Thyroid gland (tissue), 4 donors: ENCODE measurements around the gene FHIP2A. TPM values are rescaled to one million over a fixed set of nuclear protein-coding genes. Genes with fewer than 3 reads are reported as not detected.

Experiments used
- DNase-seq, 2 donors: peaks; one replicate each; pipeline ENCODE4 v3.0.0-alpha.2; 2019
- H3K27ac ChIP-seq, 3 donors: fragments of 200-600 bp; sonication (generic); 1 replicate in 2 of 3; 2 replicates in 1 of 3; pipeline ENCODE4 v1.5.1; 2016 to 2019; ENCODE audit warnings: mild to moderate bottlenecking in 1 of 3, moderate library complexity in 1 of 3
- H3K27me3 ChIP-seq: fragments of 200-600 bp; sonication (generic); one replicate; pipeline ENCODE4 v1.5.1; 2019
- H3K36me3 ChIP-seq, 2 donors: fragments of 200-600 bp; sonication (generic); one replicate each; pipeline ENCODE4 v1.5.1; 2016 to 2019
- H3K4me1 ChIP-seq, 2 donors: fragments of 200-600 bp; sonication (generic); one replicate each; pipeline ENCODE4 v1.5.1; 2017 to 2019
- H3K4me3 ChIP-seq, 3 donors: fragments of 200-600 bp; sonication (generic); replicated peaks in 1 of 3; 1 replicate in 2 of 3; 2 replicates in 1 of 3; pipeline ENCODE4 v1.5.1; 2016; ENCODE audit warnings: mild to moderate bottlenecking in 1 of 3
- H3K9me3 ChIP-seq: fragments of 200-600 bp; sonication (generic); one replicate; pipeline ENCODE4 v1.5.1; 2017
- POLR2A ChIP-seq, 2 donors: fragments of 450-650 bp; IDR thresholded peaks; one replicate each; pipeline ENCODE4 v1.6.1; 2017; ENCODE audit warnings: antibody characterized with exemption in 2 of 2, mild to moderate bottlenecking in 2 of 2, moderate library complexity in 1 of 2
- WGBS, 2 donors: methylation state at CpG; one replicate each; pipeline ENCODE4 v1.1.5; 2017; 5-methylcytosine and 5-hydroxymethylcytosine counted together
- intact Hi-C: fragments of 100-400 bp; cut with DNase I; formaldehyde crosslinking; loops from one replicate; pipeline ENCODE4 v1.15.1; 2023
- total RNA-seq, 4 donors: library from RNA; depleted of rRNA; stranded (reverse); fragments of >200 nt; gene quantifications; one replicate each; pipeline ENCODE4 v1.2.3, GENCODE V29; 2016
- TF ChIP-seq, protein P1 (sequence below), 6 experiments: fragments of 200-600 bp in 3 of 6; fragments of 450-650 bp in 3 of 6; sonication (generic) in 3 of 6; IDR thresholded peaks; one replicate each; pipeline ENCODE4 v1.5.1; 2016 to 2019; ENCODE audit warnings: antibody characterized with exemption in 6 of 6, mild to moderate bottlenecking in 2 of 6, inconsistent platforms in 1 of 6, moderate library complexity in 1 of 6

FHIP2A gene
- total RNA-seq, 4 donors from 2014 or later: 37.8 to 52.3 (median 43.1) TPM

DNA sequence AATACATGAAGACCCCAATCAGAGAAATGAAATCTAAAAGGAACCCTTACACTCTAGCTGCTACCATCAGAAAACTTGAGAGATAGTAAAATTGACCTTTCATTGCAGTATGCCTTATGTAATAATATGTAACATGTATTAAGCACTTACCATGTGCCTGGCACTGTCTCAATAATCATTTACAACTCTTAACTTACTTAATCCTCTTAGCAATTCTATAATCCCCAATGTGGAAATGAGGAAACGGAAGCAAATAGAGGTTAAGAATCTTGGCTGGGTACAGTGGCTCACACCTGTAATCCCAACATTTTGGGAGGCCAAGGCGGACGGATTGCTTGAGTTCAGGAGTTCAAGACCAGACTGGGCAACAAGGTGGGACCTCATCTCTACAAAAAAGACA is 29.8 kb upstream of the FHIP2A start:
- WGBS, 2 donors: 97 to 99% methylated on average over 3 of the region's 3 CpGs
- intact Hi-C loops: no loop called here

DNA sequence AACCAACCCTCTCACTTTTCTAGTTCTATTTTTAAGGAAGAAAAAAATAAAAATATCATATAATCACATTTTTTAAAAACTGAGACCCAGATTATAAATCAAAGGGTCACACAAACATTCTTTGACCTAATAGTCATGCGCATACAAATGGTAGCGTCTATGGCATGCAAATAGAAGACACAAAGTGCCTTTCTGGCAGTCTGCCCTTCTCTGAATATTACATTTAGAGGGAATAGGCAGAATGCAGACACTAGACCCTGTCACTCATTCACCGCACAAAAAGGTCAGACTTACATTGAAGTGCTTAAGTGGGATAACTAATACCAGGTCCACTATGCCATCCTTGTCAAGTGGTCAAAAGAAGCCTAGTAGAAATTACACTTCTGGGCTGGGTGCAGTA is 26.5 kb upstream of the FHIP2A start:
- 94% methylated on average over 3 of the region's 3 CpGs for WGBS, 2 donors

More for the DNA sequence above, 29.8 kb upstream of the FHIP2A start:
- no peak overlapping the region for H3K4me3 ChIP-seq
- no peak for DNase-seq
- H3K36me3 ChIP-seq: no peaks in the 10 kb centered on the region
- no peaks in the 10 kb centered on the region for H3K4me1 ChIP-seq
- H3K27ac ChIP-seq: no peak overlapping the region
- H3K9me3 ChIP-seq: no peaks in the 10 kb centered on the region
- no peaks in the 10 kb centered on the region for H3K27me3 ChIP-seq
- TF ChIP-seq, protein P1, sequence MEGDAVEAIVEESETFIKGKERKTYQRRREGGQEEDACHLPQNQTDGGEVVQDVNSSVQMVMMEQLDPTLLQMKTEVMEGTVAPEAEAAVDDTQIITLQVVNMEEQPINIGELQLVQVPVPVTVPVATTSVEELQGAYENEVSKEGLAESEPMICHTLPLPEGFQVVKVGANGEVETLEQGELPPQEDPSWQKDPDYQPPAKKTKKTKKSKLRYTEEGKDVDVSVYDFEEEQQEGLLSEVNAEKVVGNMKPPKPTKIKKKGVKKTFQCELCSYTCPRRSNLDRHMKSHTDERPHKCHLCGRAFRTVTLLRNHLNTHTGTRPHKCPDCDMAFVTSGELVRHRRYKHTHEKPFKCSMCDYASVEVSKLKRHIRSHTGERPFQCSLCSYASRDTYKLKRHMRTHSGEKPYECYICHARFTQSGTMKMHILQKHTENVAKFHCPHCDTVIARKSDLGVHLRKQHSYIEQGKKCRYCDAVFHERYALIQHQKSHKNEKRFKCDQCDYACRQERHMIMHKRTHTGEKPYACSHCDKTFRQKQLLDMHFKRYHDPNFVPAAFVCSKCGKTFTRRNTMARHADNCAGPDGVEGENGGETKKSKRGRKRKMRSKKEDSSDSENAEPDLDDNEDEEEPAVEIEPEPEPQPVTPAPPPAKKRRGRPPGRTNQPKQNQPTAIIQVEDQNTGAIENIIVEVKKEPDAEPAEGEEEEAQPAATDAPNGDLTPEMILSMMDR (IDR thresholded peaks at IDR 0.05): no peak
- no peak for TF ChIP-seq POLR2A (IDR thresholded peaks at IDR 0.05)

DNA sequence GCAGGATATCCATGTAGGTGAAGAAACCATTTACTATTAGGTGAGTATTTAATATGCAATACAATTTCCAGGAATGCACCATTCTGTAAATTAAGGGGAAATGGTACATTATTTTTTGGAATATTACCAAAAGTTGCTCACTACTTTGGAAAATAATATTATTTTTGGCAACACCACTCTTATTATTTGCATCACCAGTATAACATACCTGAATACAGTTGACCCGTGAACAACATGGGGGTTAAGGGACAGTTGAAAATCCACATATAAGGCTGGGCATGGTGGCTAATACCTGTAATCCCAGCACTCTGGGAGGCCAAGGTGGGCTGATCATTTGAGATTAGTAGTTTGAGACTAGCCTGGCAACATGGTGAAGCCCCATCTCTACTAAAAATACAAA is 21.2 kb upstream of the FHIP2A start:
- no peak for DNase-seq
- Histone ChIP-seq H3K27ac (no peak overlapping the region), H3K9me3 (no peaks in the 10 kb centered on the region), H3K4me3 (no peak overlapping the region), H3K27me3 (no peaks in the 10 kb centered on the region), H3K36me3 (no peaks in the 10 kb centered on the region), H3K4me1 (no peaks in the 10 kb centered on the region)
- TF ChIP-seq, protein P1 (IDR thresholded peaks at IDR 0.05): no peak
- TF ChIP-seq POLR2A (IDR thresholded peaks at IDR 0.05): no peak
- WGBS, 2 donors: 92 to 100% methylated on average over 1 of the region's 1 CpG
- intact Hi-C loops: no loop called here

More for the DNA sequence above, 26.5 kb upstream of the FHIP2A start:
- intact Hi-C loops: no loop called here
- H3K4me3 ChIP-seq: no peak overlapping the region
- no peaks in the 10 kb centered on the region for H3K36me3 ChIP-seq
- TF ChIP-seq, protein P1 (IDR thresholded peaks at IDR 0.05): no peak
- no peak for TF ChIP-seq POLR2A (IDR thresholded peaks at IDR 0.05)
- DNase-seq: no peak
- no peak overlapping the region for H3K27ac ChIP-seq
- no peaks in the 10 kb centered on the region for H3K4me1 ChIP-seq
- no peaks in the 10 kb centered on the region for H3K9me3 ChIP-seq
- H3K27me3 ChIP-seq: no peaks in the 10 kb centered on the region

DNA sequence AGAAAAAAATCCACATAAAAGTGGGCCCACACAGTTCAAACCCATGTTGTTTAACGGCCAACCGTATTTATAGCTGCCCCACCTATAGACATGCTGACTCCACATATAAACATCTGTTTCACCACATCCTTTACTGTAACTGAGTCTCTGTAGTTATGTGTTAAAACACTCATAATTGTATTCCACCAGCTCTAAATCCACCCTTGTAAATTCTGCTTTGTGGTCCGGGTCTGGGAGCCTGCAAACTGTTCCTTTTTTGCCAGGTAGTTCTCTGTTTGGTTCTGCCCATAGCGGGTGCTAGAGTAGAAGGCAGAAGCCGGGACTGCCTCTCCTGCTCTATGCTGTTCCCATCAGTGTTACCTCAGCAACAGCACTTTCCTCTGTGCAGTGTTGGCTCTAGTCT is 20.2 kb upstream of the FHIP2A start:
- TF ChIP-seq, protein P1 (IDR thresholded peaks at IDR 0.05): no peak
- TF ChIP-seq POLR2A (IDR thresholded peaks at IDR 0.05): no peak
- Histone ChIP-seq H3K4me1 (no peaks in the 10 kb centered on the region), H3K4me3 (no peak overlapping the region), H3K9me3 (no peaks in the 10 kb centered on the region), H3K27me3 (no peaks in the 10 kb centered on the region), H3K27ac (no peak overlapping the region), H3K36me3 (no peaks in the 10 kb centered on the region)
- intact Hi-C loops: no loop called here
- DNase-seq: no peak
- WGBS, 2 donors: 84 to 86% methylated on average over 5 of the region's 5 CpGs

DNA sequence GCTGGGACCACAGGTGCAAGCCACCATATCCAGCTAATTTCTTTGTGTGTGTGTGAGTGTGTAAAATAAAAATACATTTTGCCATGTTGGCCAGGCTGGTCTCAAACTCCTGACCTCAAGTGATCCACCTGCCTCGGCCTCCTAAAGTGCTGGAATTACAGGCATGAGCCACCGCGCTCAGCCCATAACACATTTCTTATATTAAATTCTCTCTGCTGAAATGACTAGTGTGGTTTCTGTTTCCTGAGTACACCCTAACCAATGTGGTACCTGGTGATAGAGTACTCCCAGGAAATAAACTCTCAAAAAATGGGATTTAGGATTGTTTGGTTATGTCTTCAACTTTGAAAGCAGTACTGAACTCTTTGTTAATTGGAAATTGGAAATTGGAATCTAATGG is 19.4 kb upstream of the FHIP2A start:
- WGBS, 2 donors: 92 to 95% methylated on average over 3 of the region's 3 CpGs
- intact Hi-C loops: no loop called here
- no peak for TF ChIP-seq POLR2A (IDR thresholded peaks at IDR 0.05)
- TF ChIP-seq, protein P1 (IDR thresholded peaks at IDR 0.05): no peak

More for the DNA sequence above, 19.4 kb upstream of the FHIP2A start:
- DNase-seq: no peak
- H3K4me1 ChIP-seq: no peaks in the 10 kb centered on the region
- no peak overlapping the region for H3K27ac ChIP-seq
- no peak overlapping the region for H3K4me3 ChIP-seq
- no peaks in the 10 kb centered on the region for H3K27me3 ChIP-seq
- H3K36me3 ChIP-seq: no peaks in the 10 kb centered on the region
- H3K9me3 ChIP-seq: no peaks in the 10 kb centered on the region
